ENCODE measurements around the gene NXPH4. TPM values are rescaled to one million over a fixed set of nuclear protein-coding genes. Genes with fewer than 3 reads are reported as not detected.

The NXPH4 gene
- total and polyA plus RNA-seq, 2 donors (not counting 1 experiment from before 2014, with no cell fraction given) = 3.5 to 8.6 TPM

GRCh38 chr12:57215065-57215464, 1.5 kb upstream of the NXPH4 start:
- no peaks in the 10 kb centered on the region for H3K9me3 Mint-ChIP-seq (ENCODE audit: insufficient read depth)
- Histone ChIP-seq H3K27me3 (replicated peaks in 1 of 4; ENCODE audit: control extremely low read depth in 1 of 4, control insufficient read depth in 3 of 4, insufficient read depth in 4 of 4, low read length in 3 of 4) (peaks cover 0 to 70% (median 29%) of the 10 kb centered on the region in 4 experiments), H3K4me3 (ENCODE audit: control extremely low read depth in 1 of 5, extremely low read depth in 1 of 5, insufficient read depth in 1 of 5, low read depth in 2 of 5, low read length in 4 of 5) (no peak overlapping the region), H3K79me2 (ENCODE audit: control insufficient read depth, insufficient read depth, low read length) (no peaks in the 10 kb centered on the region), H3K36me3 (replicated peaks in 1 of 2; ENCODE audit: control extremely low read depth in 1 of 2, control insufficient read depth in 1 of 2, extremely low read depth in 1 of 2, insufficient read depth in 2 of 2, low read length in 1 of 2) (no peaks in the 10 kb centered on the region), H2AFZ (ENCODE audit: insufficient read depth, low read depth, low read length, poor library complexity, severe bottlenecking) (no peak overlapping the region), H3K4me1 (ENCODE audit: control insufficient read depth in 2 of 2, insufficient read depth in 2 of 2, low read length in 2 of 2) (peaks cover 57 to 58% of the 10 kb centered on the region in 2 donors), H3K9ac (ENCODE audit: low read length) (no peak overlapping the region), H3K4me2 (replicated peaks; ENCODE audit: low read depth, low read length, poor library complexity, severe bottlenecking) (peak overlapping the region; percentile 94), H3K27ac (ENCODE audit: low read length in 2 of 2) (peak overlapping the region in 1 of 2 donors; percentile 80), H3K9me3 (ENCODE audit: control extremely low read depth in 1 of 3, control insufficient read depth in 2 of 3, insufficient read depth in 1 of 3, low read length in 2 of 3) (peaks cover 0 to 18% (median 0%) of the 10 kb centered on the region in 3 donors), H4K20me1 (ENCODE audit: control insufficient read depth, insufficient read depth, low read length, poor library complexity, severe bottlenecking) (peaks cover 8% of the 10 kb centered on the region)
- no peak for ATAC-seq (ENCODE audit: low read depth)
- intact Hi-C loops (cut with micrococcal nuclease) = no loop called here
- DNase-seq = no peak
- 43% methylated on average over 8 of the region's 11 CpGs for WGBS (ENCODE audit: insufficient coverage)
- peaks cover 41% of the 10 kb centered on the region for H3K27me3 Mint-ChIP-seq
- TF ChIP-seq CTCF (IDR thresholded peaks at IDR 0.05) = no peak
- TF ChIP-seq EZH2 (IDR thresholded peaks at IDR 0.05; ENCODE audit: borderline replicate concordance, insufficient read depth, low read depth, low read length, poor library complexity, severe bottlenecking) = no peak
- CTCF ChIA-PET = interaction anchor here (0.6 to 8.8 kb wide), 7 partner anchors 22 to 587 kb away, joined by 4 to 838 read pairs (median 8); partner anchors contain the start of genes INHBE, SHMT2 and STAC3
- peaks cover 57% of the 10 kb centered on the region for H3K4me1 Mint-ChIP-seq
- POLR2A ChIA-PET = interaction anchor here (3.3 to 5.6 kb wide), 2 partner anchors 14 to 25 kb away, joined by 28 to 110 read pairs; partner anchors contain the start of gene SHMT2
- H3K27ac Mint-ChIP-seq = peak overlapping the region; percentile 80
- H3K4me3 Mint-ChIP-seq = peak overlapping the region; percentile 82

GRCh38 chr12:57215668-57216013, 953 bp upstream of the NXPH4 start:
- 15% methylated on average over 7 of the region's 7 CpGs for WGBS (ENCODE audit: insufficient coverage)
- H3K9ac ChIP-seq (ENCODE audit: low read length) = peak overlapping the region; percentile 65
- POLR2A ChIA-PET = interaction anchor here (3.3 to 5.6 kb wide), 2 partner anchors 13 to 24 kb away, joined by 28 to 110 read pairs; partner anchors contain the start of gene SHMT2
- Mint-ChIP-seq H3K27me3 (peaks cover 43% of the 10 kb centered on the region), H3K9me3 (ENCODE audit: insufficient read depth) (no peaks in the 10 kb centered on the region), H3K4me1 (peaks cover 59% of the 10 kb centered on the region), H3K27ac (peak overlapping the region; percentile 80), H3K4me3 (peak overlapping the region; percentile 82)
- no peak for TF ChIP-seq EZH2 (IDR thresholded peaks at IDR 0.05; ENCODE audit: borderline replicate concordance, insufficient read depth, low read depth, low read length, poor library complexity, severe bottlenecking)
- TF ChIP-seq CTCF (IDR thresholded peaks at IDR 0.05) = no peak
- peak overlapping the region; percentile 79 to 80 for H3K27ac ChIP-seq (ENCODE audit: low read length in 2 of 2)
- H2AFZ ChIP-seq (ENCODE audit: insufficient read depth, low read depth, low read length, poor library complexity, severe bottlenecking) = peak overlapping the region; percentile 65
- peaks cover 8% of the 10 kb centered on the region for H4K20me1 ChIP-seq (ENCODE audit: control insufficient read depth, insufficient read depth, low read length, poor library complexity, severe bottlenecking)
- H3K79me2 ChIP-seq (ENCODE audit: control insufficient read depth, insufficient read depth, low read length) = no peaks in the 10 kb centered on the region
- peak overlapping the region in 4 of 5 experiments; percentile 49 to 60 (median 52) for H3K4me3 ChIP-seq (ENCODE audit: control extremely low read depth in 1 of 5, extremely low read depth in 1 of 5, insufficient read depth in 1 of 5, low read depth in 2 of 5, low read length in 4 of 5)
- intact Hi-C loops (cut with micrococcal nuclease) = loop anchor here (1.0 kb wide), 2 partner anchors 10 to 14 kb away; partner anchors contain the start of gene SHMT2
- peaks cover 60 to 61% of the 10 kb centered on the region in 2 donors for H3K4me1 ChIP-seq (ENCODE audit: control insufficient read depth in 2 of 2, insufficient read depth in 2 of 2, low read length in 2 of 2)
- CTCF ChIA-PET = interaction anchor here (0.7 to 8.8 kb wide), 2 partner anchors 21 to 243 kb away, joined by 4 to 838 read pairs; partner anchors contain the start of genes SHMT2 and STAC3
- H3K4me2 ChIP-seq (replicated peaks; ENCODE audit: low read depth, low read length, poor library complexity, severe bottlenecking) = peak overlapping the region; percentile 94
- H3K27me3 ChIP-seq (replicated peaks in 1 of 4; ENCODE audit: control extremely low read depth in 1 of 4, control insufficient read depth in 3 of 4, insufficient read depth in 4 of 4, low read length in 3 of 4) = peaks cover 0 to 76% (median 31%) of the 10 kb centered on the region in 4 experiments
- H3K9me3 ChIP-seq (ENCODE audit: control extremely low read depth in 1 of 3, control insufficient read depth in 2 of 3, insufficient read depth in 1 of 3, low read length in 2 of 3) = peaks cover 0 to 18% (median 0%) of the 10 kb centered on the region in 3 donors
- peak; percentile 77 for DNase-seq
- ATAC-seq (ENCODE audit: low read depth) = peak; percentile 31
- H3K36me3 ChIP-seq (replicated peaks in 1 of 2; ENCODE audit: control extremely low read depth in 1 of 2, control insufficient read depth in 1 of 2, extremely low read depth in 1 of 2, insufficient read depth in 2 of 2, low read length in 1 of 2) = no peaks in the 10 kb centered on the region

Data from B cell (primary cell).